Neural progenitor cell (in vitro differentiated cells): ENCODE results near the gene KCNIP1. TPM values are rescaled to one million over a fixed set of nuclear protein-coding genes. Genes with fewer than 3 reads are reported as not detected.

Experiments used
- DNase-seq: peaks from one replicate; pipeline ENCODE4 v3.0.0-alpha.2; 2016; ENCODE audit warnings: low spot score
- H2AFZ ChIP-seq: fragments of 200-600 bp; sonication (generic); replicated peaks from 2 replicates; pipeline ENCODE4 v1.6.1; 2016; ENCODE audit warnings: antibody characterized with exemption
- H3F3A ChIP-seq: fragments of 200-600 bp; sonication (generic); 2 replicates; pipeline ENCODE4 v1.6.1; 2016; ENCODE audit warnings: antibody characterized with exemption, low read depth
- H3K27ac ChIP-seq: fragments of 200-600 bp; sonication (generic); 2 replicates; pipeline ENCODE4 v1.5.1; 2016; ENCODE audit warnings: mild to moderate bottlenecking
- H3K27me3 ChIP-seq: fragments of 200-600 bp; sonication (generic); 2 replicates; pipeline ENCODE4 v1.6.1; 2016; ENCODE audit warnings: mild to moderate bottlenecking, moderate library complexity
- H3K36me3 ChIP-seq: fragments of 200-600 bp; sonication (generic); 2 replicates; pipeline ENCODE4 v1.5.1; 2016
- H3K4me1 ChIP-seq: fragments of 200-600 bp; sonication (generic); 2 replicates; pipeline ENCODE4 v1.6.1; 2016; ENCODE audit warnings: mixed run types
- H3K4me2 ChIP-seq: fragments of 200-600 bp; sonication (generic); 2 replicates; pipeline ENCODE4 v1.6.1; 2016
- H3K4me3 ChIP-seq: fragments of 200-600 bp; sonication (generic); 2 replicates; pipeline ENCODE4 v1.5.1; 2016
- H3K79me2 ChIP-seq: fragments of 200-600 bp; sonication (generic); 2 replicates; pipeline ENCODE4 v1.6.1; 2016; ENCODE audit warnings: low read depth
- H3K9ac ChIP-seq: fragments of 200-600 bp; sonication (generic); 2 replicates; pipeline ENCODE4 v1.6.1; 2016
- H3K9me3 ChIP-seq: fragments of 200-600 bp; sonication (generic); 2 replicates; pipeline ENCODE4 v1.5.1; 2016; ENCODE audit warnings: low read depth
- H4K20me1 ChIP-seq: fragments of 200-600 bp; sonication (generic); 2 replicates; pipeline ENCODE4 v1.6.1; 2016; ENCODE audit warnings: low read depth
- H3K27ac Mint-ChIP-seq: 3 replicates; pipeline ENCODE4 v1.8.0; 2021; ENCODE audit warnings: mixed read lengths
- H3K27me3 Mint-ChIP-seq: 2 replicates; pipeline ENCODE4 v1.8.0; 2022; ENCODE audit warnings: low read depth, mild to moderate bottlenecking, inconsistent platforms, moderate library complexity, mixed read lengths; ENCODE audit not compliant: insufficient read depth
- H3K36me3 Mint-ChIP-seq: 3 replicates; pipeline ENCODE4 v1.8.0; 2021; ENCODE audit warnings: mixed read lengths
- H3K4me1 Mint-ChIP-seq: 3 replicates; pipeline ENCODE4 v1.8.0; 2021; ENCODE audit warnings: mixed read lengths
- H3K4me3 Mint-ChIP-seq: 3 replicates; pipeline ENCODE4 v1.8.0; 2021; ENCODE audit warnings: mild to moderate bottlenecking, moderate library complexity, mixed read lengths
- H3K9me3 Mint-ChIP-seq: 3 replicates; pipeline ENCODE4 v1.8.0; 2020; ENCODE audit warnings: mixed read lengths
- CTCF ChIP-seq: fragments of 200-600 bp; sonication (generic); IDR thresholded peaks from 2 replicates; pipeline ENCODE4 v1.5.1; 2017; ENCODE audit warnings: antibody characterized with exemption, mild to moderate bottlenecking
- EZH2 ChIP-seq: fragments of 200-600 bp; sonication (generic); IDR thresholded peaks from 2 replicates; pipeline ENCODE4 v1.6.1; 2017; ENCODE audit warnings: antibody characterized with exemption, mild to moderate bottlenecking, moderate library complexity
- EZH2phosphoT487 ChIP-seq: fragments of 200-600 bp; sonication (generic); IDR thresholded peaks from 2 replicates; pipeline ENCODE4 v1.6.1; 2017; ENCODE audit warnings: antibody characterized with exemption
- total RNA-seq: library from RNA; depleted of rRNA; stranded (reverse); fragments of >200 nt; gene quantifications from 2 replicates; pipeline ENCODE4 v1.2.3, GENCODE V29; 2015; ENCODE audit warnings: low replicate concordance

Gene KCNIP1
- total RNA-seq, 1 donor from 2014 or later = 2.8 TPM

- no peak overlapping the region for H3K4me2 ChIP-seq
- H3K27ac ChIP-seq = no peak overlapping the region
- H3K9me3 ChIP-seq = no peaks in the 10 kb centered on the region
- peaks cover 8% of the 10 kb centered on the region for H3K4me1 ChIP-seq
- Mint-ChIP-seq H3K27me3 (peaks cover 7% of the 10 kb centered on the region), H3K9me3 (peaks cover 8% of the 10 kb centered on the region), H3K4me3 (no peak overlapping the region), H3K4me1 (peaks cover 31% of the 10 kb centered on the region), H3K27ac (no peak overlapping the region), H3K36me3 (no peaks in the 10 kb centered on the region)
- no peaks in the 10 kb centered on the region for H3K79me2 ChIP-seq
- DNase-seq = no peak
- peaks cover 4% of the 10 kb centered on the region for H3F3A ChIP-seq
- H3K9ac ChIP-seq = no peak overlapping the region
- no peak overlapping the region for H3K4me3 ChIP-seq
- no peaks in the 10 kb centered on the region for H3K36me3 ChIP-seq
- H3K27me3 ChIP-seq = no peaks in the 10 kb centered on the region
- TF ChIP-seq EZH2 (no peak), EZH2phosphoT487 (no peak), CTCF (no peak)
- no peak overlapping the region for H2AFZ ChIP-seq
- H4K20me1 ChIP-seq = no peaks in the 10 kb centered on the region
These were observed 200.8 kb downstream of the KCNIP1 start for GRCh38 chr5:170704417-170705192.

GRCh38 chr5:170709640-170710039 is 205.8 kb downstream of the KCNIP1 start:
- Mint-ChIP-seq H3K27ac (no peak overlapping the region), H3K27me3 (peaks cover 2% of the 10 kb centered on the region), H3K9me3 (peaks cover 13% of the 10 kb centered on the region), H3K36me3 (no peaks in the 10 kb centered on the region), H3K4me3 (no peak overlapping the region), H3K4me1 (peaks cover 28% of the 10 kb centered on the region)
- DNase-seq = no peak
- H3K9ac ChIP-seq = no peak overlapping the region
- no peaks in the 10 kb centered on the region for H3K36me3 ChIP-seq
- no peak overlapping the region for H3K4me3 ChIP-seq
- no peak overlapping the region for H3K27ac ChIP-seq
- no peak overlapping the region for H3K4me2 ChIP-seq
- H2AFZ ChIP-seq = no peak overlapping the region
- no peaks in the 10 kb centered on the region for H3K27me3 ChIP-seq
- H3K4me1 ChIP-seq = peaks cover 4% of the 10 kb centered on the region
- TF ChIP-seq EZH2phosphoT487 (no peak), CTCF (no peak)
- no peaks in the 10 kb centered on the region for H4K20me1 ChIP-seq
- H3K79me2 ChIP-seq = no peaks in the 10 kb centered on the region
- no peaks in the 10 kb centered on the region for H3F3A ChIP-seq
- no peaks in the 10 kb centered on the region for H3K9me3 ChIP-seq

- Histone ChIP-seq H3K4me1 (peaks cover 4% of the 10 kb centered on the region), H2AFZ (no peak overlapping the region), H3K27ac (no peak overlapping the region), H3K4me2 (no peak overlapping the region), H3K9me3 (no peaks in the 10 kb centered on the region), H3K79me2 (no peaks in the 10 kb centered on the region), H3F3A (no peaks in the 10 kb centered on the region), H3K4me3 (no peak overlapping the region), H4K20me1 (no peaks in the 10 kb centered on the region), H3K27me3 (no peaks in the 10 kb centered on the region), H3K9ac (no peak overlapping the region), H3K36me3 (no peaks in the 10 kb centered on the region)
- no peak for DNase-seq
- peaks cover 2% of the 10 kb centered on the region for H3K27me3 Mint-ChIP-seq
- TF ChIP-seq EZH2phosphoT487 (no peak), CTCF (no peak), EZH2 (no peak)
- H3K4me3 Mint-ChIP-seq = no peak overlapping the region
- no peak overlapping the region for H3K27ac Mint-ChIP-seq
- peaks cover 13% of the 10 kb centered on the region for H3K9me3 Mint-ChIP-seq
- peaks cover 22% of the 10 kb centered on the region for H3K4me1 Mint-ChIP-seq
- H3K36me3 Mint-ChIP-seq = no peaks in the 10 kb centered on the region
These were observed 207.5 kb downstream of the KCNIP1 start for GRCh38 chr5:170711300-170711699.
